Measurements from ENCODE around the gene CHDH.

GRCh38 chr3:53844262-53845102 lies 1.7 kb downstream of the CHDH start:
- TF ChIP-seq EZH2 (IDR thresholded peaks at IDR 0.05; ENCODE audit: borderline replicate concordance, low read depth, low read length, severe bottlenecking), result no peak
- TF ChIP-seq, protein P1, sequence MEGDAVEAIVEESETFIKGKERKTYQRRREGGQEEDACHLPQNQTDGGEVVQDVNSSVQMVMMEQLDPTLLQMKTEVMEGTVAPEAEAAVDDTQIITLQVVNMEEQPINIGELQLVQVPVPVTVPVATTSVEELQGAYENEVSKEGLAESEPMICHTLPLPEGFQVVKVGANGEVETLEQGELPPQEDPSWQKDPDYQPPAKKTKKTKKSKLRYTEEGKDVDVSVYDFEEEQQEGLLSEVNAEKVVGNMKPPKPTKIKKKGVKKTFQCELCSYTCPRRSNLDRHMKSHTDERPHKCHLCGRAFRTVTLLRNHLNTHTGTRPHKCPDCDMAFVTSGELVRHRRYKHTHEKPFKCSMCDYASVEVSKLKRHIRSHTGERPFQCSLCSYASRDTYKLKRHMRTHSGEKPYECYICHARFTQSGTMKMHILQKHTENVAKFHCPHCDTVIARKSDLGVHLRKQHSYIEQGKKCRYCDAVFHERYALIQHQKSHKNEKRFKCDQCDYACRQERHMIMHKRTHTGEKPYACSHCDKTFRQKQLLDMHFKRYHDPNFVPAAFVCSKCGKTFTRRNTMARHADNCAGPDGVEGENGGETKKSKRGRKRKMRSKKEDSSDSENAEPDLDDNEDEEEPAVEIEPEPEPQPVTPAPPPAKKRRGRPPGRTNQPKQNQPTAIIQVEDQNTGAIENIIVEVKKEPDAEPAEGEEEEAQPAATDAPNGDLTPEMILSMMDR (IDR thresholded peaks at IDR 0.05; ENCODE audit: borderline replicate concordance, extremely low read depth, low read length, poor library complexity, severe bottlenecking), result no peak
